Measurements from ENCODE around the gene RPL28.

- no peak for TF ChIP-seq CTCF (IDR thresholded peaks at IDR 0.05; ENCODE audit: low read depth, low read length)
- TF ChIP-seq EZH2phosphoT487 (IDR thresholded peaks at IDR 0.05; ENCODE audit: low read depth) = no peak
Measured at GRCh38 chr19:55345818-55346724, 39.7 kb upstream of the RPL28 start.
